ENCODE measurements around the gene SOX18. TPM values are rescaled to one million over a fixed set of nuclear protein-coding genes. Genes with fewer than 3 reads are reported as not detected.

The SOX18 gene
- total and polyA plus RNA-seq, 2 experiments from 2014 or later: 0.21 TPM; not detected in 1

- TF ChIP-seq REST (IDR thresholded peaks at IDR 0.05; ENCODE audit: unreplicated experiment) (no peak), ETS1 (IDR thresholded peaks at IDR 0.05) (no peak)
Measured at GRCh38 chr20:64068386-64069208, 19.2 kb upstream of the SOX18 start (continued).

GRCh38 chr20:64067733-64068307 lies 18.4 kb upstream of the SOX18 start:
- Histone ChIP-seq H3K4me1 (ENCODE audit: insufficient read depth) (peaks cover 11% of the 10 kb centered on the region; the same call in 1 of the 2 replicates), H3K36me3 (ENCODE audit: insufficient read depth) (no peaks in the 10 kb centered on the region), H4K20me1 (replicated peaks; ENCODE audit: insufficient read depth) (no peaks in the 10 kb centered on the region), H3K4me2 (no peak overlapping the region), H3K27me3 (ENCODE audit: insufficient read depth) (no peaks in the 10 kb centered on the region), H3K27ac (ENCODE audit: low read depth) (no peak overlapping the region), H3F3A (replicated peaks; ENCODE audit: low read depth) (no peaks in the 10 kb centered on the region), H2AFZ (no peak overlapping the region), H3K79me2 (replicated peaks; ENCODE audit: insufficient read depth) (no peaks in the 10 kb centered on the region), H3K9me2 (ENCODE audit: insufficient read depth) (no peaks in the 10 kb centered on the region), H3K4me3 (no peak overlapping the region)
- H3K27me3 Mint-ChIP-seq (ENCODE audit: insufficient read depth, low read depth, poor library complexity): peaks cover 13% of the 10 kb centered on the region
- no peaks in the 10 kb centered on the region for H3K36me3 Mint-ChIP-seq (ENCODE audit: low read depth)
- peaks cover 27% of the 10 kb centered on the region for H3K4me1 Mint-ChIP-seq
- no peak overlapping the region for H3K4me3 Mint-ChIP-seq
- no peaks in the 10 kb centered on the region for H3K9me3 Mint-ChIP-seq
- no peak for ATAC-seq
- TF ChIP-seq EZH2phosphoT487 (IDR thresholded peaks at IDR 0.05; ENCODE audit: unreplicated experiment) (no peak), POLR2AphosphoS5 (IDR thresholded peaks at IDR 0.05; ENCODE audit: low read depth) (no peak)
- H3K27ac Mint-ChIP-seq: no peak overlapping the region
- DNase-seq (ENCODE audit: low spot score): no peak

- no peak overlapping the region for H3K4me2 ChIP-seq
- H3K27ac ChIP-seq (ENCODE audit: low read depth): no peak overlapping the region
- H3K27me3 ChIP-seq (ENCODE audit: insufficient read depth): no peaks in the 10 kb centered on the region
- Mint-ChIP-seq H3K27ac (no peak overlapping the region), H3K36me3 (ENCODE audit: low read depth) (no peaks in the 10 kb centered on the region), H3K27me3 (ENCODE audit: insufficient read depth, low read depth, poor library complexity) (peaks cover 13% of the 10 kb centered on the region), H3K9me3 (no peaks in the 10 kb centered on the region), H3K4me3 (no peak overlapping the region), H3K4me1 (peaks cover 31% of the 10 kb centered on the region)
- DNase-seq (ENCODE audit: low spot score) (no peak), ATAC-seq (no peak)
- H3K36me3 ChIP-seq (ENCODE audit: insufficient read depth): no peaks in the 10 kb centered on the region
- H3F3A ChIP-seq (replicated peaks; ENCODE audit: low read depth): peaks cover 3% of the 10 kb centered on the region; the same call in 1 of the 2 replicates
- H3K79me2 ChIP-seq (replicated peaks; ENCODE audit: insufficient read depth): no peaks in the 10 kb centered on the region
- no peaks in the 10 kb centered on the region for H3K9me2 ChIP-seq (ENCODE audit: insufficient read depth)
- H3K4me3 ChIP-seq: no peak overlapping the region
- peaks cover 15% of the 10 kb centered on the region; the same call in 1 of the 2 replicates for H3K4me1 ChIP-seq (ENCODE audit: insufficient read depth)
- H2AFZ ChIP-seq: no peak overlapping the region
- no peaks in the 10 kb centered on the region for H4K20me1 ChIP-seq (replicated peaks; ENCODE audit: insufficient read depth)
- no peak for TF ChIP-seq STAT1 (IDR thresholded peaks at IDR 0.05; ENCODE audit: unreplicated experiment)
- no peak for TF ChIP-seq ZNF114 (CRISPR knock-in tag; IDR thresholded peaks at IDR 0.05)
- TF ChIP-seq ZNF462 (CRISPR knock-in tag; IDR thresholded peaks at IDR 0.05): no peak
Measured at GRCh38 chr20:64067005-64067632, 17.7 kb upstream of the SOX18 start.

All from GM23338 (cell line).